SHP77 treated with DMSO at 0.1 percent for 48 hours (cell line): ENCODE measurements around the gene SPAM1.
"Not testable (repeated sequence)": the region's sequence is repeated elsewhere in the genome, so short reads cannot be mapped to it uniquely, and the experiment has no call there.

Source experiments
- DNase-seq: peaks from one replicate; lab custom pipeline; 2025; lab: John Stamatoyannopoulos, UW

Gene SPAM1

DNA sequence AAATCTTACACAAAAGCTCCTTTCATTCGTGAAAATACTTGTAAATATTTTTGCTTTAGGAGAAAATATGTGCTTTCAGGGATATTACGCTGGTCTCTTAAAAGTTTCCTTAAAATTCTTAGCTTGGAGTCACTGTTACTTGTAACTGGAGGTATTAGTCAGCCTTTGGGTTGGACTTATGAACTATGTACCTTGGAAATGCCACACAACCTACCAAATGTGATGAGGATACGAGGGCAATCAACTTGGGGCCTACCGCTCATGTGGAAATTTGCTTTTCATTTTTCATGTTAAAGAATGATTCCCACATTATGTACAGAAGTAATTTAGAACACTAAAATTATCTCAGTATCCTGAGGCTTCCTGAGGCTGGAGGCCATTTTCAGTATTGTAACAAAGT lies 23.1 kb downstream of the SPAM1 start:
- no peak for DNase-seq

DNA sequence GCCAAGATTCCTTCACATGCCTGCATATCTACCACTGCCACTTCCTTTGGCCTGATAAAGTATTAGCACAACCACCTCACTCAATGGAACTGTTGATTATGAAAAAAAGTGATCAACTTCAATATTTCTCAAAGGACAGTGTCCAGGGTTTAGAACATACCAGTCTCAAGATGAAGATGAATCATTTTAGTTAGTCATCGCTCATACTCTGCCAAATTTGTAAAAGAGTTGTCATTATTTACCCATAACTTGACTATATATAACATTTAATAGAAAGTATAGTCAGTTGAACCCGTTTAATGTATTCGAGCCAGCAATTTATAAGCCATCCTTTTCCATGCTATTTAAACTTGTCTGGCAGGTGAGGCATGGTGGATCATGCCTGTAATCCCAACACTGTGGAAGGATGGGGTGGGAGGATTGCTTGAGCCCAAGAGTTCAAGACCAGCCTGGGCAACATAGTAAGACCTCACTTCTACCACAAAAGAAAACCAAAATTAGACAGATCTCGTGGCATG lies 33.2 kb downstream of the SPAM1 start:
- no peak for DNase-seq

DNA sequence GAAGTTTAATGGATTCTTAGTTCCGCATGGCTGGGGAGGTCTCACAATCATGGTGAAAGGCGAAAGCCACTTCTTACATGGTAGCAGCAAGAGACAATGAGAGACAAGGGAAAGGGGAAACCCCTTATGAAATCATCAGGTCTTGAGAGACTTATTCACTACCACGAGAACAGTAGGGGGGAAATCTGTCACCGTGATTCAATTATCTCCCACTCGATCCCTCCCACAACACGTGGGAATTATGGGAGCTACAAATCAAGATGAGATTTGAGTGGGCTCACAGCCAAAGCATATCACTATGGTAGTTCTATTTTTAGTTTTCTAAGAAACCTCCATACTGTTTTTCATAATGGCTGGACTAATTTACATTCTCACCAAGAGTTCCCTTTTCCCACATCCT lies 36.7 kb downstream of the SPAM1 start:
- no peak for DNase-seq

DNA sequence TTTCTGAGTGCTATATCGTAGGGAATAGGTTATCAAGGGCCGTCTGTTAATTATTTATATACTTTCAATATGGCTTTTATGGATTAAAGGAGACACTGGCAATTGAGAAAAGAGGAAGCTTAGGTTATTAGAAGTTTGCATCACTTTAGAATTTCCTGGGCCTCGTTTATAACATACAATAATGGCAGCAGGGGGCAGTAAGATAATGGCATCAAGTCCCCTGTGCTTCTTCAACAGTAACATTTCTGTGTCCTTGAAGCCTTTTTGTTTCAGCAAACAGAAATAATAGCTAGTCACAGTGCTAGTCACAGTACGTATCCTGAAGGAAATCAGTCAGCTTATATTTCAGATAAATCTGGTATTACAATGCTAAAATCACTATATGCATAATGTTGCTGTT lies 41.9 kb downstream of the SPAM1 start:
- no peak for DNase-seq

DNA sequence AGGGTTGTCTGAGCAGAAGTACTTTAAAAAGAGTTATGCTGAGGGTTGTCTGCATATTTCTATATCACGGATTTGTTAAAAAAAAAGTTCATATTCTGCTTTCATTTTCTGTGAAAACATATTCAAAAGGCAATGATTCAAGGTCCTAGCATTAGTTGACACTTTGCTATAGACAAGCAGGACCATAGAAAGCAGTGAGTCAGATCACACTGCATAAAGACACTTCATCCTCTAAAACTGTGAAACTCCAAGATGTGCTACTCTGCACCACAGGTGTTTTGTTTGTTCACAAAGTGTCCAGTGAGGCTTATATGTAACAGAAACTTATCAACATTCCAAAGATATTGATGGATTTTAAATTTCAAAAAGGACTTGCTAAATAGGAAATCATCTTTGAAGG lies 47.0 kb downstream of the SPAM1 start:
- no peak for DNase-seq

DNA sequence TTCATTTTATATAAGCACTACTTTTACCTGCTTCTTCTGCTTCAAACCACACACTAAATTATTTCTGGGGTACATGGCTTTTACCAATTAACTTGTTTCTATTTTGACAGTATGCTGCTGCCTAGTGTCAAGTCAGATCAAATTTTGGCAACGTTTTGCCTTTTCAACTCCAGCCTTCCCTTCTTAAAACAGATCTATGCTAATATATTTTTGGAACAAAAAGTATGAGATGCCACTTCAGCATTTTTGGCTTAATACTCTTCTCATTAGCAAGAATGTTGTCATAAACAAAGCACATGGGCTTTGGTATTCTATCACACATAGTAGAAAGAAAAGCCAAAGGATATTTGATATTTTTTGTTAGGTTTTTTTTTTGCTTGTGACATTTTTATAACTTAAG lies 47.8 kb downstream of the SPAM1 start:
- no peak for DNase-seq

DNA sequence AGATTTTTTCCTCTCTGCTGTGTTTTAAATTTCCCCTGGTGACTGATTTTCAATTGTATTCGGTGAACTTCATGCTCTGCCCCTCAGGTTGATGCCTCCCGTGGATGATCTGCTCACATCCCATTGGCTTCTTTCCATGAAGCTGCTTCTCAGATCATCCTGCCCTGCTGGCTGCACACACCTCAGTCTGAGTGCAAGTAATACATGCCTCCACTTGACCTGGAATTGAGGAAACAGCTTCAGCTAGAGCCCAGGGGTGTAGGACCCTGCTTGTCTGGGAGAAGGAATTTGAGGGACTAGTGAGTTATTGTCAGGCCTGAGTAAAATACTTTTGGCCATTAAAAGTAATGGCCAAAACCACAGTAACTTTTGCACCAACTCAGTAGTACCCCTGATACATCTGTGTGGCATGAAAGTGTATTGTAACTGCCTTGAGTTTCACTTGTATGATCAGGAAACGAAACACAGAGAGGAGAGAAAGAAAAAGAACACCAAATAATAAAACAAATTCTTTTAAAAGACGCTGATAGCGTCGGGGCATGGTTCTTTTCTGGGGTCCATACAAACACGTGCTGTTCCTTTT lies 49.4 kb downstream of the SPAM1 start:
- DNase-seq = no peak

DNA sequence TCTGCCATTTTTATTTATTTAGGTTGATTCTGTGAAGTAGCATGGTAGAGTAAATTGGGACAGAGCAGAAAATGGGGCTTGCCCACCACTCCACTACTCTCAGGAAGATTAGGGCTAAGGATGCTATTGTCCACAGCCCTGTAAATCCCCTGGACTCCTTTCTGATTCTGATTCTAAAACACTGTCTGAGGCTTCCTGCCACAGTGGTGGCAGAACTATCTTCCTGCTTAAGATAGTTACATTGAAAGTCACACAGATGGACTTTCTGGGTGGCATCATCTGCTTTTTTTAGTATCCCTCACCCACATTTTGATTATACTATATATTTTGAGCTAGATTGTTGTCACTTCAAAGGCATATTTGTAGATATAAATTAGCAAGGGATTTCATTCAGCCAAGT lies 50.0 kb downstream of the SPAM1 start:
- DNase-seq = no peak

DNA sequence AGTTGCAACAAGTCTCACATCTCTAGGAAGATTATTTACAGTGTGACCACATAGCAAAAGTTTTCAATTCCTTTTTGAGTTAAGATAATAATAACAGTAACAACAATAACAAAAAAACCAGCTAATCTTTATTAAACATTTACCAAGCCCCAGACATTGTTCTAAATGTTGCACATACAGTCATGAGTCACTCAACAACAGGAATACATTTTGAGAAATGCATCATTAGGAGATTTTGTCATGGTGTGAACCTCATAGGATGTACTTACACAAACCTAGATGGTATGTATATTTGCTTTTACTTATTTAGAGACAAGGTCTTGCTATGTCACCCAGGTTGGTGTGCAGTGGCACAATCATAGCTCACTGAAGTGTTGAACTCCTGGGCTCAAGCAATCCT lies 52.0 kb downstream of the SPAM1 start:
- no peak for DNase-seq

DNA sequence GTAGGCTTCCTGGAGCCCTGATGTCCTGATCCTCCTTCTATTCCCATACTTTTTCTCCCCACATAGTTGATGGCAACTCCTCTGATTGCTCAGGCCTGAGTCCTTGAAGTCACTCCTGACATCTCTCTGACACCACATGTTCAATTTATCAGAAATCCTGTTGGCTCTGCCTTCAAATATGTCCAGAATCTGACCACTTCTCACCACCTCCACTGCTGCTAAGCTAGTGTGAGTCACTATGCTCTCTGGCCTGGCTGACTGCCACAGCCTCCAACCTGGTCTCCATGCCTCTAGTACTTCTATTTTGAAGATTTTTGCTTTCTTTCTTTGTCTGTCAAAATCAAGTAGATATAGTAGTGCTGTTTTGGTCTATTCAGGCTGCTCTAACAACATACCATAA lies 54.8 kb downstream of the SPAM1 start:
- no peak for DNase-seq

DNA sequence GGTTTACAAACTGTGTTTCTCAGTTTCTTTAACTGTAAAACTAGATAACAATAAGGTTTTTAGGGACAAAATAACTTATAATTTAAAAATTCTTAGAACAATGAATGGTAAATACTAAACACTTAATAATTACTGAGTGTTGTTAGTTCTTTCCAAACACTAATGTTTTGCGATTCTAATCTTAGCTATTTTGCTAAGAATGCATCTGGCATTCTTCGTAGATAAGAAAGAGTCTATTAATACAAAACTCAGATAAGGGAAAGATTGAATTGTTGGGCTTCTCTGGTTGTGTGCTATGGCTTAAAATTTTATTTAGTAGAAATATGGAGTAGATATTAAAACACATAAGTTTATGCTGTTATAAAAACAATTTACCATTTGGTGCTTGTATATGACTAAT lies 62.4 kb downstream of the SPAM1 start:
- no peak for DNase-seq

DNA sequence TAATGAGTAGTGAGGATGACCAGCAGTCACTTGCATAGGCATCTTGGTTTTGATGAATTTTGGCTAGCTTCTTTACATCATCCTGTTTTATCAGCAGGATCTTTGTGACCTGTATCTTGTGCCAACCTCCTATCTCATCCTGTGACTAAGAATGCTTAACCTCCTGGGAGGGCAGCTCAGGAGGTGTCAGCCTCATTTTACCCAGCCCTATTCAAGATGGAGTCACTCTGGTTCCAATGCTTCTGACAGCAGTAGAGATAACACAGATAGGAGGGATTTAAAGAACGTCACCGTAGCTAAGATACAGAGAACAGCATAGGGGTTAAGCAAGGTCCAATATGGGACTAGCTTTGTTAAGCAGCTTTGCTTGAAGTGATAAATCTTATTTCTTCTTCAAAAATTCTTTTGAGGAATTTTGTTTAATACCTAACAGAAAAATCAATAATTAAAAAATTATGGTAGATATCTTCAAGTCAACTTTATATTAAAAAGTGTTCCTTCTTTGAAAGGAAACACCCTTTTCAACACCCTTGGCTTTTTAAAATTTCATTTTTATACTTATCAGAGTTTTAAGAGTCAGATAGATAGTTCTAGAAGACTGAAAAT lies 68.0 kb downstream of the SPAM1 start:
- DNase-seq = no peak

DNA sequence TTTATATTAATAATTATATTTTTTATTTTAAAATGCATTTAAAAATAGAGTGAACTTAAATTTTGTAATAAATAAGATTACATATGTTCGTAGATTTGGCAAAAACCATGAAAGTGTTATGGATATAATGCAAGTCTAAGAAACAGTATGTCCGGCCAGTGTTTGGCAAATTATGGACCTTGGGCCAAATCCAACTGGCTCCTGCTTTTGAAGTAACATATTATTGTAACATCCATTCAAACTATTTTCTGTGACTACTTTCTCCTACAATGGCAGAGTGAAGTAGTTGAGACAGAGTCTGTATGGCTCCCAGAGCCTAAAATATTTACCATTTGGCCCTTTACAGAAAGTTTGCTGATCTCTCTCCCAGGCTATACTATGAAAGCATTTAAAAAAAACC lies 69.0 kb downstream of the SPAM1 start:
- no peak for DNase-seq

DNA sequence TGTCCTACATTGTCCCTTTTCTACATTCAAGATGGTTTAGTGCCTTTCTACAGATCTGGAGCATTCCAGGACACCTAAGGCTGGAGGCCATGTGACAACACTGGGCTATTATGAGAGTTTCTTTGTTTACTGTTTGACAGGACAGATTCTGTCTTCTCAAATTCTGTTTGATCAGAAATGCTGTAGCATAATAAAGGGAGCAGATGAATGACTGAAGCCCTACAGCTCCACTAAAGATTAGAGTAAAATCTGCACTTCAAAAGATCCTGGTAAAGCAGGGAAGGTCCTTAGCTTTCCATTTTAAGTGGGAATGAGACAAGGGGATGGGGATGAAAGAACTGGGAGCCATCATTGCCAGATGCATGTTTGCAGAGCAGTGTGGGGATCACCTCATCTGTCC lies 69.4 kb downstream of the SPAM1 start:
- no peak for DNase-seq

DNA sequence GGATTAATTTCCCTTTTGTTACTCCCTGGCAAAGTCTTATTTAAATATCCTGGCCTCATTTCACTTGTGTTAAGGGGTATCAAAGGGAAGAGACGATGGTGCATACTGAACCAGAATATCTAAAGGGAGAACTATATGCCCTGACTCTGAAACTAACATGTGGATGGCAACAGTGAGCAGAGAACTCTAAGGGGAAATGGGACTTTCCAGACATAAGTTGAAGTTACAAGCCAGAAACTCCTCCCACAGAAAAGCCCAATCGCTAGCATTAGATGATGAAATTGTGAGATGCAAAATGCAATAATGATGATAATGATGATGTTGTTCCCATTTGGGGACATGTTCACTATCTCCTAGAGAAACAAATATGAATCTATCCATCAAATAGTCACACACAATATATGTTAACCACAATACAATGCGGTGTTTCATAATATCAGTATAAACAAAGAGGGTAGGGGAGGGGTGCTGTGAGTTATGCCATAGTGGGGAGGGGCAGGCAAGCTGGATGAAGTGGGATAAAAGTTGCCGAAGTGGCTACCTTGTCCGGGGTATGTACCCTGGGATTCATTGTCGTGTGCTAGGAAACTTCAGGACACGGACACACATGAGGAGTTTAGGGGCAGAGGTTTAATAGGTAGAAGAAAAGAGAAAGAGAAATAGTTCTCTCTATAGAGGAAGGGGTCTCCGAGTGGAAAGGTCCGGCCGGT lies 70.7 kb downstream of the SPAM1 start:
- no peak for DNase-seq

DNA sequence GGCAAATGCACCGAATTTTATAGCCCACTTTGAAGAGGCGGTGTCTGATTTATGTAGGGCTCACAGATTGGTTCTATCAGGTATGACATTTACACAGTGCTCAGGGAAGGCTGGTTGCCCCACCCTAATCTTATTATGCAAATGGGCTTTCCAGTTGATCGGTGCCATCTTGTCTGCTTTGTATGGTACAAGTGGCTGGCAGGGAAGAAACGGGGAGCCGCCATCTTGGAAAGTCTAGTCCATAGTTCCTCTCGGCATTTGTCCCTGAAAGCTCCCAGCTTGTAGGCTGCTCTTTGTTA lies 71.2 kb downstream of the SPAM1 start:
- no peak for DNase-seq

DNA sequence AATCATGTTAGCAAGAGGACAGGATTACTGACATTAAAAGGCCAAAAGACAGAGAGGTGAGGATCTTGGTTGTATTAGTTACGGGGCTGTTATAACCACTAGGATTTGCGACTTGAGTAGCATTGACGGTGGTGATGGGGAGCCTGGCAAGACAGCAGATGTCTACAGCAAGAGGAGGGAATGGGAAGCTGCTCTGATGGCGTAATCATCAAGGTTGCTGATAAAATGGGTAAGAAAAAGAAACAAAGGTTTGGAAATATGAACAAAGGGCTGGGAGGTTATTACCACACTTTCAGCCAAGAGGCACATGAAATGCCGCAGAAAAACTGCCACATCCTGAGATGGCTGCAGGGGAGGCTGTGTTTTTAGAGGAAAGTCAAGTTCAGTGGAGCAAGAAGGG lies 73.9 kb downstream of the SPAM1 start:
- no peak for DNase-seq

DNA sequence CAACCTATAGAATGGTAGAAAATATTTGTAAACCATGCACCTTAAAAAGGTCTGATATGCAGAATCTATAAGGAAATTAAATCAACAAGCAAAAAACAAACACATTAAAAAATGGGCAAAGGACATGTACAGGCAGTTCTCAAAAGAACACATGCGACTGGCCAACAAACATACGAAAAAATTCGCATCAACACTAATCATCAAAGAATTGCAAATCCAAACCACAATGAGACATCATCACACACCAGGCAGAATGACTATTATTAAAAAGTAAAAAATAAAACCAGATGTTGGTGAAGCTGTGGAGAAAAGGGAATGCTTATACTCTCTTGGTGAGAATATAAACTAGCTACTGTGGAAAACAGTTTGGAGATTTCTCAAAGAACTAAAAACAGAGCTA lies 74.7 kb downstream of the SPAM1 start:
- DNase-seq = no peak

DNA sequence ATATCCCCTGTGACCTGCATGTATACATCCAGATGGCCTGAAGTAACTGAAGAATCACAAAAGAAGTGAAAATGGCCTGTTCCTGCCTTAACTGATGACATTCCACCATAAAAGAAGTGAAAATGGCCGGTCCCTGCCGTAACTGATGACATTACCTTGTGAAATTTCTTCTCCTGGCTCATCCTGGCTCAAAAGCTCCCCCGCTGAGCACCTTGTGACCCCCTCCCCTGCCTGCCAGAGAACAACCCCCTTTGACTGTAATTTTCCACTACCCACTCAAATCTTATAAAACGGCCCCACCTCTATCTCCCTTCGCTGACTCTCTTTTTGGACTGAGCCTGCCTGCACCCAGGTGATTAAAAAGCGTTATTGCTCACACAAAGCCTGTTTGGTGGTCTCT lies 83.3 kb downstream of the SPAM1 start:
- DNase-seq = not testable (repeated sequence)

DNA sequence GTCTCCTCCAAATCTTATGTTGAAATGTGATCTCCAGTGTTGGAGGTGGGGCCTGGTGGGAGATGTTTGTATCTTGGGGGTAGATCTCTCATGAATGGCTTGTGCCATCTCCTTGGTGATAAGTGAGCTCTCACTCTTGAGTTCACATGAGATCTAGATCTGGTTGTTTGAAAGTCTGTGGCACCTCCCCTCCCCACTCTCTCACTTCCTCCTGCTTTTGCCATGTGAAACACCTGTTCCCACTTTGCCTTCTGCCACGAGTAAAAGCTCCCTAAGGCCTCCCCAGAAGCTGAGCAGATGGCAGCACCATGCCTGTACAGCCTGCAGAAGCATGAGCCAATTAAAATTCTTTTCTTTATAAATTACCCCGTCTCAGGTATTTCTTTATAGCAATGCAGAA lies 84.3 kb downstream of the SPAM1 start:
- no peak for DNase-seq
